ENCODE results near the gene MRPL47.

MRPL47 gene

GRCh38 chr3:179613807-179614206 lies 9.4 kb upstream of the MRPL47 start:
- DNase-seq (ENCODE audit: low read depth), result no peak
- no peak for TF ChIP-seq CTCF (IDR thresholded peaks at IDR 0.05; ENCODE audit: insufficient read depth, low read depth, low read length, missing control alignments)
- no peak overlapping the region for H3K4me3 ChIP-seq (ENCODE audit: low read depth, low read length)

- DNase-seq (ENCODE audit: low read depth), result no peak
- no peak for TF ChIP-seq CTCF (IDR thresholded peaks at IDR 0.05; ENCODE audit: insufficient read depth, low read depth, low read length, missing control alignments)
- no peak overlapping the region for H3K4me3 ChIP-seq (ENCODE audit: low read depth, low read length)
Measured at GRCh38 chr3:179610066-179610465, 5.6 kb upstream of the MRPL47 start.

- H3K4me3 ChIP-seq (ENCODE audit: low read depth, low read length), result peak overlapping the region; percentile 28
- peak; percentile 68 for DNase-seq (ENCODE audit: low read depth)
Measured at GRCh38 chr3:179608931-179609720, 4.7 kb upstream of the MRPL47 start.

GRCh38 chr3:179606534-179607085 lies 2.2 kb upstream of the MRPL47 start:
- no peak overlapping the region for H3K4me3 ChIP-seq (ENCODE audit: low read depth, low read length)
- TF ChIP-seq CTCF (IDR thresholded peaks at IDR 0.05; ENCODE audit: insufficient read depth, low read depth, low read length, missing control alignments), result no peak
- DNase-seq (ENCODE audit: low read depth), result peak; percentile 21

More at GRCh38 chr3:179608931-179609720, 4.7 kb upstream of the MRPL47 start:
- TF ChIP-seq CTCF (IDR thresholded peaks at IDR 0.05; ENCODE audit: insufficient read depth, low read depth, low read length, missing control alignments), result no peak

GRCh38 chr3:179603831-179604230 lies 607 bp downstream of the MRPL47 start:
- H3K4me3 ChIP-seq (ENCODE audit: low read depth, low read length), result peak overlapping the region; percentile 73
- DNase-seq (ENCODE audit: low read depth), result no peak
- no peak for TF ChIP-seq CTCF (IDR thresholded peaks at IDR 0.05; ENCODE audit: insufficient read depth, low read depth, low read length, missing control alignments)

- H3K4me3 ChIP-seq (ENCODE audit: low read depth, low read length), result peak overlapping the region; percentile 73
- DNase-seq (ENCODE audit: low read depth), result no peak
- TF ChIP-seq CTCF (IDR thresholded peaks at IDR 0.05; ENCODE audit: insufficient read depth, low read depth, low read length, missing control alignments), result no peak
Measured at GRCh38 chr3:179603321-179603720, 1.1 kb downstream of the MRPL47 start.

Measured in GM12865 (cell line).